ENCODE measurements around the gene STEAP1B. TPM values are rescaled to one million over a fixed set of nuclear protein-coding genes. Genes with fewer than 3 reads are reported as not detected.

STEAP1B gene
- total RNA-seq, 1 experiment from 2014 or later = 3.2 TPM

- Histone ChIP-seq H3K14ac (ENCODE audit: insufficient read depth, low read length) (no peak overlapping the region), H3K56ac (ENCODE audit: insufficient read length, low read depth, low read length) (no peak overlapping the region), H2BK5ac (ENCODE audit: insufficient read length, low read length) (no peak overlapping the region), H3K4me2 (ENCODE audit: insufficient read depth, insufficient read length, low read length) (no peak overlapping the region), H2BK20ac (ENCODE audit: low read depth, low read length, poor library complexity, severe bottlenecking) (no peak overlapping the region), H2BK15ac (ENCODE audit: low read depth, low read length) (no peak overlapping the region), H4K5ac (ENCODE audit: insufficient read length, low read depth, low read length) (no peak overlapping the region), H3K9me3 (ENCODE audit: control insufficient read depth, low read depth, low read length) (no peaks in the 10 kb centered on the region), H3K79me2 (ENCODE audit: insufficient read depth, low read length) (no peaks in the 10 kb centered on the region), H3K79me1 (ENCODE audit: insufficient read depth, low read depth, low read length, poor library complexity, severe bottlenecking) (no peaks in the 10 kb centered on the region), H3K4me1 (ENCODE audit: insufficient read depth, low read length) (peaks cover 3% of the 10 kb centered on the region; the same call in 1 of the 2 replicates), H3K18ac (ENCODE audit: insufficient read length, low read depth, low read length) (no peak overlapping the region), H3K4ac (ENCODE audit: low read depth, low read length) (no peak overlapping the region), H2AK5ac (ENCODE audit: insufficient read length, low read length) (no peak overlapping the region), H3K23ac (ENCODE audit: insufficient read length, low read depth, low read length) (no peak overlapping the region), H2BK12ac (ENCODE audit: insufficient read length, low read depth, low read length) (no peak overlapping the region), H4K8ac (replicated peaks; ENCODE audit: insufficient read length, low read depth, low read length) (no peak overlapping the region), H3K27ac (ENCODE audit: insufficient read length, low read depth, low read length) (no peak overlapping the region), H3K23me2 (ENCODE audit: insufficient read length, low read depth, low read length, poor library complexity, severe bottlenecking) (no peaks in the 10 kb centered on the region), H4K91ac (ENCODE audit: insufficient read length, low read depth, low read length) (no peak overlapping the region), H3K9ac (ENCODE audit: extremely low read depth, insufficient read length, low read length) (no peak overlapping the region), H2BK120ac (ENCODE audit: low read depth, low read length, poor library complexity, severe bottlenecking) (no peak overlapping the region), H3K27me3 (ENCODE audit: insufficient read depth, low read length) (no peaks in the 10 kb centered on the region), H3T11ph (ENCODE audit: low read length) (no peak overlapping the region), H4K20me1 (ENCODE audit: control insufficient read depth, insufficient read depth, insufficient read length) (no peaks in the 10 kb centered on the region), H2AFZ (ENCODE audit: low read length) (no peak overlapping the region)
- Mint-ChIP-seq H3K27ac (no peak overlapping the region; a peak in 2 of 7 replicates), H3K36me3 (ENCODE audit: insufficient read depth in 1 of 3, low read depth in 3 of 3) (no peaks in the 10 kb centered on the region; a peak in 2 of 7 replicates), H3K9me3 (no peaks in the 10 kb centered on the region), H3K27me3 (ENCODE audit: low read depth) (no peaks in the 10 kb centered on the region; the same call in 1 of the 2 replicates), H3K4me3 (no peak overlapping the region), H3K4me1 (peaks cover 30 to 34% of the 10 kb centered on the region in 2 experiments)
- no CpG with 5 or more reads among the region's 8 CpGs for WGBS (ENCODE audit: extremely low coverage, insufficient read length, low lambda C conversion rate)
- TF ChIP-seq CTCF (conservative IDR thresholded peaks at IDR 0.05) = no peak
- no peak for DNase-seq
Measured at GRCh38 chr7:22442187-22442881, 57.7 kb downstream of the STEAP1B start.
